Measurements from ENCODE around the gene ARHGAP1. TPM values are rescaled to one million over a fixed set of nuclear protein-coding genes. Genes with fewer than 3 reads are reported as not detected.

The ARHGAP1 gene
- total RNA-seq, 4 donors from 2014 or later: 39.2 to 53.6 (median 45.8) TPM

GRCh38 chr11:46728659-46729040, 28.2 kb upstream of the ARHGAP1 start:
- intact Hi-C loops (cut with DNase I): no loop called here
- no peaks in the 10 kb centered on the region for H3K27me3 ChIP-seq
- H3K4me1 ChIP-seq: peaks cover 0 to 10% (median 0%) of the 10 kb centered on the region in 3 donors
- no peaks in the 10 kb centered on the region for H3K36me3 ChIP-seq
- 61 to 81% methylated on average over 5 to 7 of the region's 9 CpGs for WGBS, 2 donors
- no peak overlapping the region for H3K27ac ChIP-seq
- H3K9me3 ChIP-seq: no peaks in the 10 kb centered on the region
- H3K4me3 ChIP-seq: no peak overlapping the region
- no peak for DNase-seq
- TF ChIP-seq POLR2A (IDR thresholded peaks at IDR 0.05) (no peak), CTCF (IDR thresholded peaks at IDR 0.05) (no peak)

GRCh38 chr11:46727952-46728658, 27.7 kb upstream of the ARHGAP1 start:
- TF ChIP-seq CTCF (IDR thresholded peaks at IDR 0.05): no peak
- no peak for TF ChIP-seq POLR2A (IDR thresholded peaks at IDR 0.05)
- Histone ChIP-seq H3K27ac (no peak overlapping the region), H3K27me3 (no peaks in the 10 kb centered on the region), H3K9me3 (no peaks in the 10 kb centered on the region), H3K36me3 (no peaks in the 10 kb centered on the region), H3K4me1 (peaks cover 0 to 10% (median 0%) of the 10 kb centered on the region in 3 donors), H3K4me3 (no peak overlapping the region)
- intact Hi-C loops (cut with DNase I): no loop called here
- WGBS, 2 donors: 80% methylated on average over 1 of the region's 17 CpGs; no CpG with 5 or more reads in 1 of the 2 donors
- no peak for DNase-seq

- intact Hi-C loops (cut with DNase I): no loop called here
- WGBS, 2 donors: 91 to 100% methylated on average over 2 to 24 of the region's 26 CpGs
- Histone ChIP-seq H3K4me3 (no peak overlapping the region), H3K36me3 (no peaks in the 10 kb centered on the region), H3K27ac (no peak overlapping the region), H3K4me1 (peaks cover 0 to 10% (median 0%) of the 10 kb centered on the region in 3 donors), H3K27me3 (no peaks in the 10 kb centered on the region), H3K9me3 (no peaks in the 10 kb centered on the region)
- TF ChIP-seq CTCF (IDR thresholded peaks at IDR 0.05): no peak
- no peak for TF ChIP-seq POLR2A (IDR thresholded peaks at IDR 0.05)
- DNase-seq: no peak
These were observed 25.9 kb upstream of the ARHGAP1 start for GRCh38 chr11:46726206-46726862.

- no peaks in the 10 kb centered on the region for H3K27me3 ChIP-seq
- no peaks in the 10 kb centered on the region for H3K9me3 ChIP-seq
- no peak for DNase-seq
- intact Hi-C loops (cut with DNase I): no loop called here
- no peaks in the 10 kb centered on the region for H3K36me3 ChIP-seq
- TF ChIP-seq POLR2A (IDR thresholded peaks at IDR 0.05): no peak
- TF ChIP-seq CTCF (IDR thresholded peaks at IDR 0.05): no peak
- no peak overlapping the region for H3K4me3 ChIP-seq
- peaks cover 0 to 10% (median 0%) of the 10 kb centered on the region in 3 donors for H3K4me1 ChIP-seq
- whole genome bisulfite sequencing, 2 donors: 91 to 94% methylated on average over 8 to 12 of the region's 19 CpGs
- H3K27ac ChIP-seq: no peak overlapping the region
These were observed 25.2 kb upstream of the ARHGAP1 start for GRCh38 chr11:46725338-46726205.
